Measurements from ENCODE around the gene SLCO4A1. TPM values are rescaled to one million over a fixed set of nuclear protein-coding genes. Genes with fewer than 3 reads are reported as not detected.

Gene SLCO4A1
- total and polyA plus RNA-seq, 9 donors, result 0.11 to 1.2 (median 0.45) TPM

DNA sequence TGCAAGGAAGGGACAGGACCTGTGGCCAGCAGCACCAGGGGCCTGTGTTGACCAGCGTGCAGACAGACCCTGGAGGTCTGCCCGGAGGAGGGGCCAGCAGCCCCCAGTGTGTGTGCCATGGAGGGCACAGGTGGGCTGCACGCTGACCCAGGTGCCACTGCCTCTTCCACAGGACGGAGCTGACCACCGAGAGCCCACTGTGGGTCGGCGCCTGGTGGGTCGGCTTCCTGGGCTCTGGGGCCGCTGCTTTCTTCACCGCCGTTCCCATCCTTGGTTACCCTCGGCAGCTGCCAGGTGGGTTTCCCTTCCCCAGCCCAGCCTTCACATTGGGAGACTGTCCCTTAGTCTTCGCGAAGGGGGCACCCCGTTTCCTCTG lies 17.9 kb downstream of the SLCO4A1 start:
- DNase-seq, result no peak
- H3K9me3 ChIP-seq (replicated peaks; ENCODE audit: control insufficient read depth, low read depth, low read length), result no peaks in the 10 kb centered on the region
- H3K4me1 ChIP-seq (ENCODE audit: control insufficient read depth, insufficient read depth, low read length), result peaks cover 10% of the 10 kb centered on the region
- 86% methylated on average over 15 of the region's 15 CpGs for WGBS (ENCODE audit: insufficient coverage)
- no peak overlapping the region for H3K27ac ChIP-seq (ENCODE audit: low read length)
- H3K27me3 ChIP-seq (ENCODE audit: control insufficient read depth, insufficient read depth, low read length), result peaks cover 15% of the 10 kb centered on the region
- no peak overlapping the region for H3K4me3 ChIP-seq (ENCODE audit: low read length)
- no peaks in the 10 kb centered on the region for H3K36me3 ChIP-seq (ENCODE audit: control insufficient read depth, insufficient read depth, low read length)

- Histone ChIP-seq H3K4me3 (ENCODE audit: low read length) (no peak overlapping the region), H3K27me3 (ENCODE audit: control insufficient read depth, insufficient read depth, low read length) (peaks cover 15% of the 10 kb centered on the region), H3K4me1 (ENCODE audit: control insufficient read depth, insufficient read depth, low read length) (peaks cover 10% of the 10 kb centered on the region), H3K27ac (ENCODE audit: low read length) (no peak overlapping the region), H3K36me3 (ENCODE audit: control insufficient read depth, insufficient read depth, low read length) (no peaks in the 10 kb centered on the region), H3K9me3 (replicated peaks; ENCODE audit: control insufficient read depth, low read depth, low read length) (no peaks in the 10 kb centered on the region)
- 60% methylated on average over 8 of the region's 18 CpGs for WGBS (ENCODE audit: insufficient coverage)
- no peak for DNase-seq
These were observed 18.5 kb downstream of the SLCO4A1 start for GRCh38 chr20:62660768-62661167.

DNA sequence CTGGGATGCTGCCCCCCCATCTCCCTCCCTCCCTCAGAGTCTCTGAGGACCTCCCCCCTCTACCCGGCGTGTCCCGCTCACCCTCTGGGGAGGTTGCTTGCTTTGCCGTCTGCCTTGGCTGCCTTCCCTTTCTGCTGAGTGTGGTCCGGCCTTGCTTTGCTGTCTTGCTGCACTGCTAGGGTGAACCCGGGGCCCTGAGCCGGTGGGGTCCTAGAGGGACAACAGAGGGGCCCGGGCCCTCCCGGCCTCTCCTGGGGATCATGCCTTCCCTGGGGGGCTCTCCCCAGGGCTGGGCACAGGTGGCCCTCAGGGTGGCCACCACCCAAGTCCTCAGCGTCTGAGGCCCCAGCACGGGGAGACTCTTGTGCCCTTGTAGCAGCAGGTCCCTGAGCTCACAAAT lies 19.3 kb downstream of the SLCO4A1 start:
- 60% methylated on average over 10 of the region's 11 CpGs for WGBS (ENCODE audit: insufficient coverage)
- H3K36me3 ChIP-seq (ENCODE audit: control insufficient read depth, insufficient read depth, low read length), result no peaks in the 10 kb centered on the region
- no peak overlapping the region for H3K4me3 ChIP-seq (ENCODE audit: low read length)
- H3K27me3 ChIP-seq (ENCODE audit: control insufficient read depth, insufficient read depth, low read length), result peaks cover 15% of the 10 kb centered on the region
- DNase-seq, result no peak
- peaks cover 12% of the 10 kb centered on the region for H3K4me1 ChIP-seq (ENCODE audit: control insufficient read depth, insufficient read depth, low read length)
- H3K9me3 ChIP-seq (replicated peaks; ENCODE audit: control insufficient read depth, low read depth, low read length), result no peaks in the 10 kb centered on the region
- no peak overlapping the region for H3K27ac ChIP-seq (ENCODE audit: low read length)

- no peak for DNase-seq
- no peaks in the 10 kb centered on the region for H3K9me3 ChIP-seq (replicated peaks; ENCODE audit: control insufficient read depth, low read depth, low read length)
- no CpG with 5 or more reads among the region's 6 CpGs for WGBS (ENCODE audit: insufficient coverage)
- H3K27ac ChIP-seq (ENCODE audit: low read length), result no peak overlapping the region
- H3K27me3 ChIP-seq (ENCODE audit: control insufficient read depth, insufficient read depth, low read length), result peaks cover 15% of the 10 kb centered on the region
- peaks cover 19% of the 10 kb centered on the region for H3K4me1 ChIP-seq (ENCODE audit: control insufficient read depth, insufficient read depth, low read length)
- no peaks in the 10 kb centered on the region for H3K36me3 ChIP-seq (ENCODE audit: control insufficient read depth, insufficient read depth, low read length)
- no peak overlapping the region for H3K4me3 ChIP-seq (ENCODE audit: low read length)
These were observed 20.1 kb downstream of the SLCO4A1 start for GRCh38 chr20:62662422-62662821.

DNA sequence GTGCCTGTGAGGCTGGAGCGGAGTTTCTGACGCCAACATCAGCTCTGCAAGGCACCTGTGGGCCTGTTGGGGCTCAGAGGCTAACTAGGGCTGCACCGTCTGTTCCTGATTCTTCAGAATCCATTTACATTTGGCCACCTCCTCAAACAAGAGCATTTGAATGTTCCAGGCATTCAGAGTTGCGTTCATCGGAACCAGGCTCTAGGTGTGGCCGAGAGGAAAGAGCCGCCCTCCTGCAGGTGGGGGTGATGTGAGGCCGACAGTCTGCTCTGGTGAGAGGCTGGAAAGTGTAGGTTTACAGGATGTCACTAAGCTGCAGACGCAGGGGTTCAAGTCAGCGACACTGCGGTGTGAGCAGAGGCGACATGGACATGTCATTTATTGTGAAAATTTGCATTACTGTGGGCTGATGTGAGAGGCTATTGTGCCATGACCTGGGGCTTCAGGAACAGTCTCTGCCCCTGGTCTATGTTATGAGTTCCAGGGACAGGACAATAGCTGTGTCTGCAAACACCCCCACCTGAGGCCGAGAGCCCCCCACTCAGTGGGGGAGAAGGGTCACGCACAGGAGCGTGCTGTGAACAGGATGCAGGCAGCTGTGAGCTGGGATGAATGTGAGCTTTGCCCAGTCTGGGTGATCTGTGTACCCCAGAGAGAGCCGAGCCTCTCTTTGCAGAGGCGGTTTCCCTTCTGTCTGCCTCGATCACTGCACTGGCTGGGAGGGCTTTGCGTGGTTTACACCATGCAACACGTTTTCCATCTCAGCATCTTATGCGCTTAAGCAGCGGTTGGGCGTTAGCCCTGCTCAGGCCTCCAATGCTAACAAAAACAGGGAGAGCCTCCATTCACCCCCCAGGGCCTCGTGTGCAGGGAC lies 21.1 kb downstream of the SLCO4A1 start:
- DNase-seq, result no peak
- peaks cover 24% of the 10 kb centered on the region for H3K4me1 ChIP-seq (ENCODE audit: control insufficient read depth, insufficient read depth, low read length)
- no peak overlapping the region for H3K27ac ChIP-seq (ENCODE audit: low read length)
- no peaks in the 10 kb centered on the region for H3K36me3 ChIP-seq (ENCODE audit: control insufficient read depth, insufficient read depth, low read length)
- 51% methylated on average over 22 of the region's 24 CpGs for WGBS (ENCODE audit: insufficient coverage)
- no peak overlapping the region for H3K4me3 ChIP-seq (ENCODE audit: low read length)
- H3K27me3 ChIP-seq (ENCODE audit: control insufficient read depth, insufficient read depth, low read length), result peaks cover 15% of the 10 kb centered on the region
- no peaks in the 10 kb centered on the region for H3K9me3 ChIP-seq (replicated peaks; ENCODE audit: control insufficient read depth, low read depth, low read length)

- Histone ChIP-seq H3K4me3 (ENCODE audit: low read length) (no peak overlapping the region), H3K9me3 (replicated peaks; ENCODE audit: control insufficient read depth, low read depth, low read length) (no peaks in the 10 kb centered on the region), H3K27me3 (ENCODE audit: control insufficient read depth, insufficient read depth, low read length) (peaks cover 15% of the 10 kb centered on the region), H3K36me3 (ENCODE audit: control insufficient read depth, insufficient read depth, low read length) (no peaks in the 10 kb centered on the region), H3K4me1 (ENCODE audit: control insufficient read depth, insufficient read depth, low read length) (peaks cover 27% of the 10 kb centered on the region), H3K27ac (ENCODE audit: low read length) (no peak overlapping the region)
- 68% methylated on average over 16 of the region's 18 CpGs for WGBS (ENCODE audit: insufficient coverage)
- no peak for DNase-seq
These were observed 22.0 kb downstream of the SLCO4A1 start for GRCh38 chr20:62664019-62664971.

DNA sequence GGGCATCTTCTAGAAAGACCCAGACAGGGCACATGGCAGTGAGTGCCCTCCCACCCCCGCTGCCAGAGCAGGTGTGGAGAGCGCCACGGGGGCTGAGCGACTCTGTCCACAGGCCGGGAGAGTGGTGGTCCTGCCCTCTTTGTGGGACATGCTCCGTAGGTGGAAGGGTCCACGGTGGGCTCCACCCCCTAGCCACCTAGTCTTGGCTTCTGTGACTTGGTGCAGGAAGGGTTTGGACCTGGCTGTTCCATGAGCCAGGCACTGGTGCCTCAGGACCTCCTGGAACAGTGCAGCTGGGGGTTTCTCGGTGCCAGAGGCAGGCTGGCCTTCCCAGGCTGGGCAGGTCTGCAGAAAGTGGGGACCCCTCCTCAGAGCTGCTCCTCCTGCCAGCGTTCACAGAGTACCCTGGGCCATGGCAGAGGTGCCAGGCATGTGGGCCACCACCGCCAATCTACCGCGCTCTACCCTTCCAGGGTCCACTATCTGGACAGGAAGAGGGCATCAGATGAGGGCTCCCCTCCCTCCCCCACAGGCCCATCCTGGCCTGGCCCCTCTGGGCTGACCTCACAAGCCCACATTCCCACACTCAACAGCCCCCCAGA lies 23.0 kb downstream of the SLCO4A1 start:
- no peaks in the 10 kb centered on the region for H3K9me3 ChIP-seq (replicated peaks; ENCODE audit: control insufficient read depth, low read depth, low read length)
- no peaks in the 10 kb centered on the region for H3K36me3 ChIP-seq (ENCODE audit: control insufficient read depth, insufficient read depth, low read length)
- H3K27ac ChIP-seq (ENCODE audit: low read length), result no peak overlapping the region
- no peak for DNase-seq
- H3K4me3 ChIP-seq (ENCODE audit: low read length), result no peak overlapping the region
- H3K27me3 ChIP-seq (ENCODE audit: control insufficient read depth, insufficient read depth, low read length), result peaks cover 8% of the 10 kb centered on the region
- WGBS (ENCODE audit: insufficient coverage), result 87% methylated on average over 12 of the region's 12 CpGs
- peaks cover 27% of the 10 kb centered on the region for H3K4me1 ChIP-seq (ENCODE audit: control insufficient read depth, insufficient read depth, low read length)

DNA sequence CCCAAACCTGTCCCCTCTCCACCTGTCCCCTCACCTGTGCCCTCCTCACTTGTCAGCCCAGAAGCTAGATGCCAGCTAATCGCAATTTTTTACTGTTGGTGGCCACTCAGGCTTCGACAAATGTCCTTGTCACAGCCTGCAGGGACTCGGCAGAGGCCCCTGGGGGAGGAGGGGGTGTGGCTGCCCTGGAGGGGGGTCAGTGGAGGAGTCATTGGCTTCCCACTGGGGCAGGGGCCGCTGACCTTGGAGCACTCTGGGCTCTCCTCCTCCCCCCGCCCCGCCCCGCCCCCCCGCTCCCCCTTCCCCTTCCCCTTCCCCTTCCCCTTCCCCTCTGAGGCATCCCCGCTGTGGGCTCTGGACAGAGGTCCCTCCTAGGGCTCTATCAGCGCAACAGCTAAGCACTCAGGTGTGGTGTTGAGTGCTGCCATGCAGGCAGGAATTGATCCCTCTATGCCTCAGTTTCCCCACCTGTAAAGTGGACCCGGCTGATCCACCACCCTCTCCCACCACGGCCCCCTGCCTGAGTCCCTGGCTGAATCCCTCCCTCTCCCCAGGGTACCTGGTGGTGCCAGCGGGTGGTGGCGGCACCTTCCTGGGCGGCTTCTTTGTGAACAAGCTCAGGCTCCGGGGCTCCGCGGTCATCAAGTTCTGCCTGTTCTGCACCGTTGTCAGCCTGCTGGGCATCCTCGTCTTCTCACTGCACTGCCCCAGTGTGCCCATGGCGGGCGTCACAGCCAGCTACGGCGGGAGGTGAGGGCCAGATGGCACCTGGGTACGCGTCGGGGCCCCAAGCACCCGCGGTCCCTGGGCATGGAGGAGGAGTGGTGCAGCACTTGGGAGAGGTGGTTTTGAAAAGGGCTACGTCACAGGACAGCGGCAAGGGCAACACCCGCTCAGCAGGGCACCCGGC lies 23.8 kb downstream of the SLCO4A1 start:
- DNase-seq, result no peak
- no peak overlapping the region for H3K27ac ChIP-seq (ENCODE audit: low read length)
- no peak overlapping the region for H3K4me3 ChIP-seq (ENCODE audit: low read length)
- WGBS (ENCODE audit: insufficient coverage), result 78% methylated on average over 14 of the region's 33 CpGs
- peaks cover 6% of the 10 kb centered on the region for H3K27me3 ChIP-seq (ENCODE audit: control insufficient read depth, insufficient read depth, low read length)
- no peaks in the 10 kb centered on the region for H3K9me3 ChIP-seq (replicated peaks; ENCODE audit: control insufficient read depth, low read depth, low read length)
- H3K36me3 ChIP-seq (ENCODE audit: control insufficient read depth, insufficient read depth, low read length), result no peaks in the 10 kb centered on the region
- H3K4me1 ChIP-seq (ENCODE audit: control insufficient read depth, insufficient read depth, low read length), result peaks cover 26% of the 10 kb centered on the region

DNA sequence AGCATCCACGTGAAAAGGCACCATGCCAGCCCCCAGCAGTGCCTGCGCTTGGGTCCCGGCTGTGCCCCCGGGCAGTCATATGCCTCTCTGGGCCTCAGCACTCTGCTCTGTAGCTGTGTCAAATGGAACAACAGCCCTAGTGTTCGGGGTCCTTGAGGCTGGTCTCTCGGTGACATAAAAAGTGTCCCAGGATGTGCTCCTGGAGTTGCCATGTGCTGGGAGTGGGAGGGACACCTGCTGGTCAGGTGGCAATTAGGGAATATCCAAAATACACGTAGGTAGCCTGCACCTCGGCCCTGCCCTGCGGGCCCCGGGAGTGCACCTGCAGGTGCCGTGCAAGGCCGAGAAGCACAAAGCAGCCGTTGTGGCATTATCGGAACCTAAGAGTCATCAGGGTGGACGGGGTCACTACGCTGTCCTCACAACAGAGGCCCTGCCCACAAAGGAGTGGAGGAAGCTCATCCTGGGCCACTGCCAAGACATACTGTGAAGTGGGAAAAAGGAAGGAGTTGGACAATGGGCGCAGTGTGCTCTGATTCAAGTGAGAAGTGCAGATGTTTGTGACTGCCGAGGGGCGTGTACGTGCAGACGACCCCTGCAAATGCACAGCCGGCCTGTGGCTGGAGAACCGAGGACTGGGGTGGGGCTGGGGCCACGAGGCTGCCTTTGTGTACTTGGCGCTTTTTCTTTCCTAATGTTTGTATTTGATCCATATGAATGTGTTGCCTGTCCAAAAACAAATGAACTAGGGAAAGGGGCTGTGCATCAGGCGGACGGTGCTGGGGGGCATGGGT lies 24.6 kb downstream of the SLCO4A1 start:
- WGBS (ENCODE audit: insufficient coverage), result 38% methylated on average over 26 of the region's 27 CpGs
- no peaks in the 10 kb centered on the region for H3K9me3 ChIP-seq (replicated peaks; ENCODE audit: control insufficient read depth, low read depth, low read length)
- peaks cover 20% of the 10 kb centered on the region for H3K4me1 ChIP-seq (ENCODE audit: control insufficient read depth, insufficient read depth, low read length)
- H3K4me3 ChIP-seq (ENCODE audit: low read length), result no peak overlapping the region
- peaks cover 4% of the 10 kb centered on the region for H3K27me3 ChIP-seq (ENCODE audit: control insufficient read depth, insufficient read depth, low read length)
- H3K36me3 ChIP-seq (ENCODE audit: control insufficient read depth, insufficient read depth, low read length), result no peaks in the 10 kb centered on the region
- peak; percentile 80 for DNase-seq
- no peak overlapping the region for H3K27ac ChIP-seq (ENCODE audit: low read length)
